ENCODE data around the gene GAPDH.

DNA sequence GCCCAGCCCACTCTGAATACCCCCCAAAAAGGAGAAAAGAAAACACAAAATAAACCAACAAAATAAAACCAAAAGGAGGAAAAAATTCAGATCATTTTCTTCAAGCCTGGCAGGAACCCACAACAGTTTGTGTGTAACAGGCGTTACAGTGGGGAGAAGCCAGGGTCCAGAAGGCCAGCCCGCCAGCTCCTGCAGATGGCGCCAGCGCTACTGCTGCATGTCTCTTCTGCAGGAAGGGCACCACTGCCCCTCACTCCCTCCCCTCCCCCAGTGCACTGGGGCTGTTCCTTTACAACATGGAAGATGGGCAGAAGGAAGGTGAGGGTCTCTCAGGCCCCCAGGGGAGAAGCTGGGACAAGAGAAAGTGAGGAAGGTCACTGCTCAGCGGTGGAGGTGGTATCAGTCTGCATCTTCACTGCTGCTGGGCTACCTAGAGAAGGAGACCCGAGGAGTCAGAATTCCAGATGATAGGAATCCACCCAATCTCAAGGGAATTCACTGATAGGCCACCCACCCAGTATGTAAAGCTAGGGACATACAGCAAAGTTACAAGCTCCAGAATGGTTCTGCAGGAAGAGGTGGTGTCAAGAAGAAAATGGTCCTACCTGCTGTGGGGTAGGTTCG is 36.1 kb downstream of the GAPDH start:
- TF ChIP-seq, protein P1, sequence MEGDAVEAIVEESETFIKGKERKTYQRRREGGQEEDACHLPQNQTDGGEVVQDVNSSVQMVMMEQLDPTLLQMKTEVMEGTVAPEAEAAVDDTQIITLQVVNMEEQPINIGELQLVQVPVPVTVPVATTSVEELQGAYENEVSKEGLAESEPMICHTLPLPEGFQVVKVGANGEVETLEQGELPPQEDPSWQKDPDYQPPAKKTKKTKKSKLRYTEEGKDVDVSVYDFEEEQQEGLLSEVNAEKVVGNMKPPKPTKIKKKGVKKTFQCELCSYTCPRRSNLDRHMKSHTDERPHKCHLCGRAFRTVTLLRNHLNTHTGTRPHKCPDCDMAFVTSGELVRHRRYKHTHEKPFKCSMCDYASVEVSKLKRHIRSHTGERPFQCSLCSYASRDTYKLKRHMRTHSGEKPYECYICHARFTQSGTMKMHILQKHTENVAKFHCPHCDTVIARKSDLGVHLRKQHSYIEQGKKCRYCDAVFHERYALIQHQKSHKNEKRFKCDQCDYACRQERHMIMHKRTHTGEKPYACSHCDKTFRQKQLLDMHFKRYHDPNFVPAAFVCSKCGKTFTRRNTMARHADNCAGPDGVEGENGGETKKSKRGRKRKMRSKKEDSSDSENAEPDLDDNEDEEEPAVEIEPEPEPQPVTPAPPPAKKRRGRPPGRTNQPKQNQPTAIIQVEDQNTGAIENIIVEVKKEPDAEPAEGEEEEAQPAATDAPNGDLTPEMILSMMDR (IDR thresholded peaks at IDR 0.05 in 8 of 11, conservative IDR thresholded peaks at IDR 0.05 in 3 of 11): peak in 8 of 11 experiments; percentile 15 to 63 (median 44)
- TF ChIP-seq POLR2A (IDR thresholded peaks at IDR 0.05) (no peak), POLR2AphosphoS5 (IDR thresholded peaks at IDR 0.05) (peak; percentile 7 to 51 (median 39))
